ENCODE results near the gene ZMYND8. TPM values are rescaled to one million over a fixed set of nuclear protein-coding genes. Genes with fewer than 3 reads are reported as not detected.
"Not testable (repeated sequence)": the region's sequence is repeated elsewhere in the genome, so short reads cannot be mapped to it uniquely, and the experiment has no call there.

Gene ZMYND8
- total RNA-seq, 1 experiment from 2014 or later: 44.1 TPM

- DNase-seq: peak; percentile 41
- Histone ChIP-seq H3K79me2 (ENCODE audit: low read length) (no peaks in the 10 kb centered on the region), H3K27ac (ENCODE audit: low read length) (no peak overlapping the region), H3K4me1 (ENCODE audit: low read length) (peaks cover 6% of the 10 kb centered on the region), H2AFZ (ENCODE audit: low read length) (no peak overlapping the region; the same call in 1 of the 2 replicates), H3K9ac (ENCODE audit: low read length) (0 out of 2 replicates have a peak overlapping the region, but pooled peaks have one; percentile 3), H3K4me3 (ENCODE audit: low read length) (no peak overlapping the region), H3K4me2 (ENCODE audit: low read depth, low read length, poor library complexity, severe bottlenecking) (no peak overlapping the region), H4K20me1 (ENCODE audit: insufficient read depth, low read depth, low read length) (no peaks in the 10 kb centered on the region), H3K36me3 (ENCODE audit: insufficient read depth, low read length) (no peaks in the 10 kb centered on the region), H3K9me3 (ENCODE audit: low read length) (no peaks in the 10 kb centered on the region), H3K9me2 (replicated peaks; ENCODE audit: insufficient read depth, low read length) (no peaks in the 10 kb centered on the region), H3K27me3 (ENCODE audit: low read length) (no peaks in the 10 kb centered on the region)
Measured at GRCh38 chr20:47377122-47377722, 20.7 kb upstream of the ZMYND8 start.

GRCh38 chr20:47376096-47376643 lies 19.7 kb upstream of the ZMYND8 start:
- not testable (repeated sequence) for H3K79me2 ChIP-seq (ENCODE audit: low read length); H3K9me3 ChIP-seq (ENCODE audit: low read length); H3K9me2 ChIP-seq (replicated peaks; ENCODE audit: insufficient read depth, low read length); H3K4me1 ChIP-seq (ENCODE audit: low read length); H2AFZ ChIP-seq (ENCODE audit: low read length); H3K9ac ChIP-seq (ENCODE audit: low read length); H3K36me3 ChIP-seq (ENCODE audit: insufficient read depth, low read length); H4K20me1 ChIP-seq (ENCODE audit: insufficient read depth, low read depth, low read length); H3K27me3 ChIP-seq (ENCODE audit: low read length); H3K27ac ChIP-seq (ENCODE audit: low read length); H3K4me3 ChIP-seq (ENCODE audit: low read length); H3K4me2 ChIP-seq (ENCODE audit: low read depth, low read length, poor library complexity, severe bottlenecking)
- DNase-seq: peak; percentile 35

- H3K79me2 ChIP-seq (ENCODE audit: low read length); H3K4me1 ChIP-seq (ENCODE audit: low read length); H3K9ac ChIP-seq (ENCODE audit: low read length); H3K36me3 ChIP-seq (ENCODE audit: insufficient read depth, low read length); H3K9me3 ChIP-seq (ENCODE audit: low read length); DNase-seq; H3K4me2 ChIP-seq (ENCODE audit: low read depth, low read length, poor library complexity, severe bottlenecking); H3K9me2 ChIP-seq (replicated peaks; ENCODE audit: insufficient read depth, low read length); H4K20me1 ChIP-seq (ENCODE audit: insufficient read depth, low read depth, low read length); H2AFZ ChIP-seq (ENCODE audit: low read length); H3K4me3 ChIP-seq (ENCODE audit: low read length); H3K27ac ChIP-seq (ENCODE audit: low read length); H3K27me3 ChIP-seq (ENCODE audit: low read length): not testable (repeated sequence)
Measured at GRCh38 chr20:47374121-47374520, 17.6 kb upstream of the ZMYND8 start.

- Histone ChIP-seq H3K4me3 (ENCODE audit: low read length) (no peak overlapping the region), H3K27ac (ENCODE audit: low read length) (no peak overlapping the region), H3K4me2 (ENCODE audit: low read depth, low read length, poor library complexity, severe bottlenecking) (no peak overlapping the region), H3K36me3 (ENCODE audit: insufficient read depth, low read length) (no peaks in the 10 kb centered on the region), H3K9me2 (replicated peaks; ENCODE audit: insufficient read depth, low read length) (no peaks in the 10 kb centered on the region), H3K79me2 (ENCODE audit: low read length) (no peaks in the 10 kb centered on the region), H3K4me1 (ENCODE audit: low read length) (peaks cover 6% of the 10 kb centered on the region), H3K27me3 (ENCODE audit: low read length) (no peaks in the 10 kb centered on the region), H3K9ac (ENCODE audit: low read length) (no peak overlapping the region), H2AFZ (ENCODE audit: low read length) (peak overlapping the region; percentile 12; the same call in 1 of the 2 replicates), H3K9me3 (ENCODE audit: low read length) (no peaks in the 10 kb centered on the region), H4K20me1 (ENCODE audit: insufficient read depth, low read depth, low read length) (no peaks in the 10 kb centered on the region)
- DNase-seq: peak; percentile 34
Measured at GRCh38 chr20:47373206-47373733, 16.8 kb upstream of the ZMYND8 start.

GRCh38 chr20:47370850-47371782 lies 14.6 kb upstream of the ZMYND8 start:
- H3K36me3 ChIP-seq (ENCODE audit: insufficient read depth, low read length): no peaks in the 10 kb centered on the region
- H3K79me2 ChIP-seq (ENCODE audit: low read length): no peaks in the 10 kb centered on the region
- H3K9me3 ChIP-seq (ENCODE audit: low read length): no peaks in the 10 kb centered on the region
- H3K9me2 ChIP-seq (replicated peaks; ENCODE audit: insufficient read depth, low read length): no peaks in the 10 kb centered on the region
- no peak overlapping the region for H3K4me3 ChIP-seq (ENCODE audit: low read length)
- no peaks in the 10 kb centered on the region for H4K20me1 ChIP-seq (ENCODE audit: insufficient read depth, low read depth, low read length)
- no peak overlapping the region for H3K9ac ChIP-seq (ENCODE audit: low read length)
- DNase-seq: peak; percentile 27
- H3K27me3 ChIP-seq (ENCODE audit: low read length): no peaks in the 10 kb centered on the region
- no peak overlapping the region for H3K4me2 ChIP-seq (ENCODE audit: low read depth, low read length, poor library complexity, severe bottlenecking)
- no peak overlapping the region for H2AFZ ChIP-seq (ENCODE audit: low read length)
- no peak overlapping the region for H3K27ac ChIP-seq (ENCODE audit: low read length)
- H3K4me1 ChIP-seq (ENCODE audit: low read length): no peaks in the 10 kb centered on the region

- H3K27ac ChIP-seq (ENCODE audit: low read length): no peak overlapping the region
- no peak overlapping the region for H3K4me2 ChIP-seq (ENCODE audit: low read depth, low read length, poor library complexity, severe bottlenecking)
- no peak overlapping the region for H3K4me3 ChIP-seq (ENCODE audit: low read length)
- no peaks in the 10 kb centered on the region for H4K20me1 ChIP-seq (ENCODE audit: insufficient read depth, low read depth, low read length)
- H3K79me2 ChIP-seq (ENCODE audit: low read length): no peaks in the 10 kb centered on the region
- no peaks in the 10 kb centered on the region for H3K27me3 ChIP-seq (ENCODE audit: low read length)
- H3K9me3 ChIP-seq (ENCODE audit: low read length): no peaks in the 10 kb centered on the region
- no peaks in the 10 kb centered on the region for H3K36me3 ChIP-seq (ENCODE audit: insufficient read depth, low read length)
- no peak for DNase-seq
- H3K9ac ChIP-seq (ENCODE audit: low read length): no peak overlapping the region
- H2AFZ ChIP-seq (ENCODE audit: low read length): no peak overlapping the region
- H3K9me2 ChIP-seq (replicated peaks; ENCODE audit: insufficient read depth, low read length): no peaks in the 10 kb centered on the region
- no peaks in the 10 kb centered on the region for H3K4me1 ChIP-seq (ENCODE audit: low read length)
Measured at GRCh38 chr20:47370214-47370613, 13.7 kb upstream of the ZMYND8 start.

- Histone ChIP-seq H3K27ac (ENCODE audit: low read length) (no peak overlapping the region), H3K4me2 (ENCODE audit: low read depth, low read length, poor library complexity, severe bottlenecking) (no peak overlapping the region), H2AFZ (ENCODE audit: low read length) (no peak overlapping the region), H3K4me1 (ENCODE audit: low read length) (no peaks in the 10 kb centered on the region), H3K9me2 (replicated peaks; ENCODE audit: insufficient read depth, low read length) (no peaks in the 10 kb centered on the region), H3K79me2 (ENCODE audit: low read length) (no peaks in the 10 kb centered on the region), H3K9me3 (ENCODE audit: low read length) (no peaks in the 10 kb centered on the region), H3K27me3 (ENCODE audit: low read length) (no peaks in the 10 kb centered on the region), H4K20me1 (ENCODE audit: insufficient read depth, low read depth, low read length) (no peaks in the 10 kb centered on the region), H3K9ac (ENCODE audit: low read length) (no peak overlapping the region), H3K36me3 (ENCODE audit: insufficient read depth, low read length) (no peaks in the 10 kb centered on the region), H3K4me3 (ENCODE audit: low read length) (no peak overlapping the region)
- peak; percentile 41 for DNase-seq
Measured at GRCh38 chr20:47368301-47368700, 11.8 kb upstream of the ZMYND8 start.

- H3K4me2 ChIP-seq (ENCODE audit: low read depth, low read length, poor library complexity, severe bottlenecking); H3K9me3 ChIP-seq (ENCODE audit: low read length); DNase-seq; H3K27ac ChIP-seq (ENCODE audit: low read length); H2AFZ ChIP-seq (ENCODE audit: low read length); H4K20me1 ChIP-seq (ENCODE audit: insufficient read depth, low read depth, low read length); H3K9ac ChIP-seq (ENCODE audit: low read length); H3K9me2 ChIP-seq (replicated peaks; ENCODE audit: insufficient read depth, low read length); H3K27me3 ChIP-seq (ENCODE audit: low read length); H3K79me2 ChIP-seq (ENCODE audit: low read length); H3K4me1 ChIP-seq (ENCODE audit: low read length); H3K4me3 ChIP-seq (ENCODE audit: low read length); H3K36me3 ChIP-seq (ENCODE audit: insufficient read depth, low read length): not testable (repeated sequence)
Measured at GRCh38 chr20:47366301-47366700, 9.8 kb upstream of the ZMYND8 start.
